DND-41 (cell line): Measurements from ENCODE around the gene MAP3K1.

ENCODE experiments used
- EZH2 ChIP-seq: IDR thresholded peaks from 3 replicates; pipeline ENCODE4 v1.6.1; 2012; ENCODE audit warnings: borderline replicate concordance, low read depth, mild to moderate bottlenecking, moderate library complexity, low read length, inconsistent platforms; ENCODE audit not compliant: severe bottlenecking
- TF ChIP-seq, protein P1 (sequence below): IDR thresholded peaks from 2 replicates; pipeline ENCODE4 v1.5.1; 2012; ENCODE audit warnings: borderline replicate concordance, low read length, moderate library complexity, mild to moderate bottlenecking; ENCODE audit not compliant: poor library complexity, severe bottlenecking; ENCODE audit errors: extremely low read depth

DNA sequence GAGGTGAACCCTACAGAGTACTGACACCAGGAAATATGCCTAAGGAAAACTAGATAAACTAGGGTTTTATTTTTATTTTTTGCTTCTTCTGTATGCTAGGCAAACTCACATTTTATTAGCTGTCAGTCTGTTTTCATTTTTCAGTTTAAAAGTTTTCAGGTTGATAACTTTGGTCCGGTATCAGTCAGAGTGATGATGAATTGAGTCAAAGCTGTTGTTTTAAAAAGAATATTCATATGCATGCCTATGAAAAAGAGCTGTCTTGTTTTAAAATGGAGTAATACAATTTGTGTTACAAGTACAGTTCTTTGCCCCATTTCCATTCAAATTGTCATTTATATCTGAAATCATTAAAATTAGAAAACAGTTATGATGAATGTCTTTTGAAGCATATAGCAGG, 22.6 kb downstream of the MAP3K1 start:
- TF ChIP-seq EZH2: no peak
- TF ChIP-seq, protein P1, sequence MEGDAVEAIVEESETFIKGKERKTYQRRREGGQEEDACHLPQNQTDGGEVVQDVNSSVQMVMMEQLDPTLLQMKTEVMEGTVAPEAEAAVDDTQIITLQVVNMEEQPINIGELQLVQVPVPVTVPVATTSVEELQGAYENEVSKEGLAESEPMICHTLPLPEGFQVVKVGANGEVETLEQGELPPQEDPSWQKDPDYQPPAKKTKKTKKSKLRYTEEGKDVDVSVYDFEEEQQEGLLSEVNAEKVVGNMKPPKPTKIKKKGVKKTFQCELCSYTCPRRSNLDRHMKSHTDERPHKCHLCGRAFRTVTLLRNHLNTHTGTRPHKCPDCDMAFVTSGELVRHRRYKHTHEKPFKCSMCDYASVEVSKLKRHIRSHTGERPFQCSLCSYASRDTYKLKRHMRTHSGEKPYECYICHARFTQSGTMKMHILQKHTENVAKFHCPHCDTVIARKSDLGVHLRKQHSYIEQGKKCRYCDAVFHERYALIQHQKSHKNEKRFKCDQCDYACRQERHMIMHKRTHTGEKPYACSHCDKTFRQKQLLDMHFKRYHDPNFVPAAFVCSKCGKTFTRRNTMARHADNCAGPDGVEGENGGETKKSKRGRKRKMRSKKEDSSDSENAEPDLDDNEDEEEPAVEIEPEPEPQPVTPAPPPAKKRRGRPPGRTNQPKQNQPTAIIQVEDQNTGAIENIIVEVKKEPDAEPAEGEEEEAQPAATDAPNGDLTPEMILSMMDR: no peak
